ENCODE data around the gene HOXA10.

The HOXA10 gene

GRCh38 chr7:27179030-27179429 is 4.9 kb upstream of the HOXA10 start:
- no peak for DNase-seq (ENCODE audit: low read depth)

GRCh38 chr7:27178366-27178765 is 4.2 kb upstream of the HOXA10 start:
- DNase-seq (ENCODE audit: low read depth) = no peak

- DNase-seq (ENCODE audit: low read depth) = no peak
These were observed 3.7 kb upstream of the HOXA10 start for GRCh38 chr7:27177795-27178320.

GRCh38 chr7:27176962-27177794 is 3.1 kb upstream of the HOXA10 start:
- no peak for DNase-seq (ENCODE audit: low read depth)

- no peak for DNase-seq (ENCODE audit: low read depth)
These were observed 2.4 kb upstream of the HOXA10 start for GRCh38 chr7:27176524-27176845.

GRCh38 chr7:27175626-27176523 is 1.8 kb upstream of the HOXA10 start:
- DNase-seq (ENCODE audit: low read depth) = no peak

GRCh38 chr7:27174874-27175625 is 930 bp upstream of the HOXA10 start:
- DNase-seq (ENCODE audit: low read depth) = no peak

GRCh38 chr7:27173511-27173955 is 587 bp downstream of the HOXA10 start:
- DNase-seq (ENCODE audit: low read depth) = no peak

GRCh38 chr7:27172823-27173510 is 1.2 kb downstream of the HOXA10 start:
- DNase-seq (ENCODE audit: low read depth) = no peak

- DNase-seq (ENCODE audit: low read depth) = no peak
These were observed 1.8 kb downstream of the HOXA10 start for GRCh38 chr7:27172315-27172774.

- no peak for DNase-seq (ENCODE audit: low read depth)
These were observed 2.3 kb downstream of the HOXA10 start for GRCh38 chr7:27171637-27172314.

- no peak for DNase-seq (ENCODE audit: low read depth)
These were observed 2.8 kb downstream of the HOXA10 start for GRCh38 chr7:27171325-27171636.

- DNase-seq (ENCODE audit: low read depth) = no peak
These were observed 3.4 kb downstream of the HOXA10 start for GRCh38 chr7:27170426-27171324.

GRCh38 chr7:27169658-27170425 is 4.3 kb downstream of the HOXA10 start:
- DNase-seq (ENCODE audit: low read depth) = no peak

- no peak for DNase-seq (ENCODE audit: low read depth)
These were observed 5.7 kb downstream of the HOXA10 start for GRCh38 chr7:27168265-27168947.

GRCh38 chr7:27167916-27168264 is 6.2 kb downstream of the HOXA10 start:
- no peak for DNase-seq (ENCODE audit: low read depth)

GRCh38 chr7:27166531-27167505 is 7.3 kb downstream of the HOXA10 start:
- DNase-seq (ENCODE audit: low read depth) = no peak
